Spleen (tissue), 11 donors: ENCODE results near the gene MZT1. TPM values are rescaled to one million over a fixed set of nuclear protein-coding genes. Genes with fewer than 3 reads are reported as not detected.

Experiments used
- DNase-seq: peaks from one replicate; pipeline ENCODE4 v3.0.0-alpha.2; 2020
- H3K27ac ChIP-seq, 8 donors: fragments of 200-600 bp; sonication (generic) in 7 of 8; 1 replicate in 4 of 8; 2 replicates in 4 of 8; pipeline versions ENCODE4 v1.5.0 to v1.8.0; 2016 to 2021; ENCODE audit warnings: inconsistent platforms in 4 of 8, mild to moderate bottlenecking in 4 of 8, moderate library complexity in 1 of 8
- H3K27me3 ChIP-seq, 7 donors: fragments of 200-600 bp; sonication (generic) in 6 of 7; replicated peaks in 1 of 7; 1 replicate in 4 of 7; 2 replicates in 3 of 7; pipeline versions ENCODE4 v1.5.0 to v1.8.0; 2016 to 2021; ENCODE audit warnings: inconsistent platforms in 3 of 7, mild to moderate bottlenecking in 1 of 7
- H3K36me3 ChIP-seq, 6 donors: fragments of 200-600 bp; sonication (generic) in 5 of 6; 1 replicate in 4 of 6; 2 replicates in 2 of 6; pipeline versions ENCODE4 v1.5.0 to v1.8.0; 2016 to 2021; ENCODE audit warnings: inconsistent platforms in 2 of 6
- H3K4me1 ChIP-seq, 6 donors: fragments of 200-600 bp; sonication (generic) in 5 of 6; 1 replicate in 3 of 6; 2 replicates in 3 of 6; pipeline versions ENCODE4 v1.5.0 to v1.8.0; 2016 to 2021; ENCODE audit warnings: inconsistent platforms in 3 of 6
- H3K4me3 ChIP-seq, 8 donors: fragments of 200-600 bp; sonication (generic) in 7 of 8; 1 replicate in 4 of 8; 2 replicates in 4 of 8; pipeline versions ENCODE4 v1.5.0 to v1.8.0; 2016 to 2021; ENCODE audit warnings: inconsistent platforms in 4 of 8, mild to moderate bottlenecking in 4 of 8, moderate library complexity in 2 of 8
- H3K9me3 ChIP-seq, 8 donors: fragments of 200-600 bp; sonication (generic) in 7 of 8; 1 replicate in 4 of 8; 2 replicates in 4 of 8; pipeline versions ENCODE4 v1.5.0 to v1.8.0; 2016 to 2021; ENCODE audit warnings: inconsistent platforms in 4 of 8
- POLR2A ChIP-seq, 3 donors: fragments of 450-650 bp; IDR thresholded peaks; one replicate each; pipeline ENCODE4 v1.5.1; 2017; ENCODE audit warnings: antibody characterized with exemption in 3 of 3, mild to moderate bottlenecking in 1 of 3
- POLR2AphosphoS5 ChIP-seq, 3 donors: sonication (generic); formaldehyde crosslinking; IDR thresholded peaks; one replicate each; pipeline ENCODE4 v1.5.1; 2017; ENCODE audit warnings: antibody characterized with exemption in 3 of 3
- WGBS, 5 donors: extraction: QIAGEN DNeasy Blood & Tissue Kit in 3 of 5; methylation state at CpG; one replicate each; pipeline versions ENCODE4 v1.1.5 to v1.1.7; 2013 to 2018; 5-methylcytosine and 5-hydroxymethylcytosine counted together
- intact Hi-C: fragments of 100-400 bp; cut with DNase I; formaldehyde crosslinking; loops from one replicate; pipeline ENCODE4 v1.15.0; 2023; ENCODE audit warnings: low total_unique reads
- polyA plus RNA-seq, 3 donors: library from polyadenylated mRNA; stranded (reverse); fragments of 200-250 nt; gene quantifications; one replicate each; pipeline ENCODE4 v1.2.1, GENCODE V29; 2013
- total RNA-seq, 7 donors: library from RNA; depleted of rRNA in 3 of 7; stranded (reverse); fragments of >200 nt in 3 of 7; fragmentation: NEBNext Ultra II Directional in 4 of 7; extraction: Animal tissue kit (Norgen Biotek cat#: 25700) in 4 of 7; gene quantifications; one replicate each; pipeline versions ENCODE4 v1.1.0 to v1.2.1, GENCODE V29; 2016 to 2021
- TF ChIP-seq, protein P1 (sequence below), 11 experiments: fragments of 200-600 bp in 7 of 11; fragments of 450-650 bp in 4 of 11; sonication (generic) in 4 of 11; IDR thresholded peaks in 8 of 11; conservative IDR thresholded peaks in 3 of 11; 1 replicate in 7 of 11; 2 replicates in 4 of 11; pipeline versions ENCODE4 v1.4.0 to v1.8.0; 2016 to 2021; ENCODE audit warnings: antibody characterized with exemption in 11 of 11, inconsistent platforms in 4 of 11, mild to moderate bottlenecking in 1 of 11
- donor health status: healthy with polysubstance abuse.
- donor health status: DM: no; HTN: no; CAD: no; lungs with moderate emphysema.
- donor health status: DM: no; HTN: no; CAD: no.
- donor health status: Bipolar disorder and iron deficiency.
- donor health status: healthy.
- donor health status: DM: no; HTN: no; CAD: no.
- donor health status: DM: yes; HTN: yes; CAD: no.

MZT1 gene
- total and polyA plus RNA-seq, 10 donors, result 6.8 to 14.2 (median 7.8) TPM

DNA sequence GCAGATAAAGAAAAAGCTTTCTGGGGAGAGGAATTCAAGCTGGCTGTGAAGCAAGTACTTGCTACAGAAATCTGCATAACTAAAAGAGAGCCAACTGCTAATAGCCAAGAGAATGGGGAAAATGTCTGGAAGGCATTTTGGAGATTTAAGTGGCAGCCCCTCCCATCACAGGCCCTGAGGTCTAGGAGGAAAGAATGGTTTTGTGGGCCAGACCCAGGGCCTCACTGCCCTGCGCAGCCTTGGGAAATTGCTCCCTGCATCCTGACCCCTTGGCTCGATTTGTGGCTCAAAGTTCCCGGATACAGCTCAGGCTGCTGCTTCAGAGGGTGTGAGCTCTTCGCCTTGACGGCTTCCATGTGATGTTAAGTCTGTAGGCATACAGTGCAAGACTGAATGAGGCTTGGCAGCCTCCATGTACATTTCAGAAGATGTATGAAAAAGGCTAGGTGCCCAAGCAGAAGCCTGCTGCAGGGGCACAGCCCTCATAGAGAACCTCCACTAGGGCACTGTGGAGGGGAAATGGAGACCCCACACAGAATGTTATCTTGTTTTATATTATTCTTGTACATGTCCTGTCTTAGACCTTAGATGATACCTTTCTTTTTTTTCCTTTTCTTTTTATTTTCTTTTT is 34.4 kb downstream of the MZT1 start:
- DNase-seq, result no peak
- WGBS, 5 donors, result 56 to 83% (median 69%) methylated on average over 5 of the region's 5 CpGs

DNA sequence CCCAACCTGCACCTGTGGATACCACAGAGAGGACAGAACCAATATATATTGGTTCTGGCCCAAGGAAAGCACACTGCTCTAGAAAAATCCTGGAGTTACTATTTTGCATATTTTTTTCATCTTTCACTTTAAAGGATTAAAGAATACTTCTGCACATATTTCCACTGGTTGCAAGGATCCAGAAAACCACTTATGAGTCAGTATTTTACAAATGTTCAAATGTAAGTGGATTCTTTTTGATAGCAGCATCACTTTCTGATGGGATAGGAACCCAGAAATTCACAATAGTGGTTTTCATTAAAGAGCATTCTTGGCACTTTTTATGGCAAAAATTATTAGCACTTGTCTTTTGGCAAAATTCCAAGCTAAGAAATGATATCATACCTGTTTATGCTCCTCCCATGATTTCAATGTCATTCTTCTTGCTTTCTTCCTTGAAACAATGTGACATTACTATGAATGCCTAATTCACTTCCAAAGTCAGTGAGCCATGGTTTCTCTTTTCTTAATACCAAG is 38.2 kb downstream of the MZT1 start:
- Histone ChIP-seq H3K4me1 (no peaks in the 10 kb centered on the region), H3K36me3 (no peaks in the 10 kb centered on the region), H3K9me3 (peaks cover 0 to 12% (median 8%) of the 10 kb centered on the region in 8 donors), H3K27me3 (no peaks in the 10 kb centered on the region), H3K4me3 (no peak overlapping the region), H3K27ac (no peak overlapping the region)
- TF ChIP-seq, protein P1, sequence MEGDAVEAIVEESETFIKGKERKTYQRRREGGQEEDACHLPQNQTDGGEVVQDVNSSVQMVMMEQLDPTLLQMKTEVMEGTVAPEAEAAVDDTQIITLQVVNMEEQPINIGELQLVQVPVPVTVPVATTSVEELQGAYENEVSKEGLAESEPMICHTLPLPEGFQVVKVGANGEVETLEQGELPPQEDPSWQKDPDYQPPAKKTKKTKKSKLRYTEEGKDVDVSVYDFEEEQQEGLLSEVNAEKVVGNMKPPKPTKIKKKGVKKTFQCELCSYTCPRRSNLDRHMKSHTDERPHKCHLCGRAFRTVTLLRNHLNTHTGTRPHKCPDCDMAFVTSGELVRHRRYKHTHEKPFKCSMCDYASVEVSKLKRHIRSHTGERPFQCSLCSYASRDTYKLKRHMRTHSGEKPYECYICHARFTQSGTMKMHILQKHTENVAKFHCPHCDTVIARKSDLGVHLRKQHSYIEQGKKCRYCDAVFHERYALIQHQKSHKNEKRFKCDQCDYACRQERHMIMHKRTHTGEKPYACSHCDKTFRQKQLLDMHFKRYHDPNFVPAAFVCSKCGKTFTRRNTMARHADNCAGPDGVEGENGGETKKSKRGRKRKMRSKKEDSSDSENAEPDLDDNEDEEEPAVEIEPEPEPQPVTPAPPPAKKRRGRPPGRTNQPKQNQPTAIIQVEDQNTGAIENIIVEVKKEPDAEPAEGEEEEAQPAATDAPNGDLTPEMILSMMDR (IDR thresholded peaks at IDR 0.05 in 8 of 11, conservative IDR thresholded peaks at IDR 0.05 in 3 of 11), result no peak
- TF ChIP-seq POLR2AphosphoS5 (IDR thresholded peaks at IDR 0.05) (no peak), POLR2A (IDR thresholded peaks at IDR 0.05) (no peak)
- intact Hi-C loops, result no loop called here
- DNase-seq, result no peak

More for the DNA sequence above, 34.4 kb downstream of the MZT1 start:
- H3K27ac ChIP-seq, result no peak overlapping the region
- TF ChIP-seq, protein P1 (IDR thresholded peaks at IDR 0.05 in 8 of 11, conservative IDR thresholded peaks at IDR 0.05 in 3 of 11), result no peak
- TF ChIP-seq POLR2A (IDR thresholded peaks at IDR 0.05), result no peak
- H3K36me3 ChIP-seq, result no peaks in the 10 kb centered on the region
- peaks cover 0 to 7% (median 0%) of the 10 kb centered on the region in 7 donors for H3K27me3 ChIP-seq
- H3K9me3 ChIP-seq, result peaks cover 0 to 12% (median 8%) of the 10 kb centered on the region in 8 donors
- H3K4me3 ChIP-seq, result no peak overlapping the region
- intact Hi-C loops, result no loop called here
- H3K4me1 ChIP-seq, result no peaks in the 10 kb centered on the region

DNA sequence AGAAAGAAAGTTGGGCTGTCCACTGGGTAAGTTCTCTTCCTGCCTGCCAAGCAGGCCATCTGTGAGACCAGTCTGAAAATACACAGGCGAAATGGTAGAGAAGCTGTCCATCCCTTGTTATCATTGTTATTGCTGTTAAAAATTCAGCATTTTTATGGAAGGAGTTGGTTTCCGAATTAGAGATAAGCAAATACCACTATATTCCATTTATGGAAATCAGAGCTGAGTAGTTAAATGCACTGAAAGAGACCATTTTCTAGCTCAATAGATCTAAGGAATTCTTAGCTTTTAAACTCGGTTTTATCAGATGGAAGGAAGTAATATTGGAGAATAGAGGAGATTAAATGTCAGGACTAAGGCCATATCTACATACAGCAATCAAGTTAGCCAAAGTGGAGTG is 40.7 kb downstream of the MZT1 start:
- 58 to 83% (median 68%) methylated on average over 3 of the region's 3 CpGs for WGBS, 5 donors
- intact Hi-C loops, result no loop called here
- no peak for DNase-seq
- Histone ChIP-seq H3K9me3 (no peaks in the 10 kb centered on the region), H3K27me3 (no peaks in the 10 kb centered on the region), H3K36me3 (no peaks in the 10 kb centered on the region), H3K4me1 (no peaks in the 10 kb centered on the region), H3K4me3 (no peak overlapping the region), H3K27ac (no peak overlapping the region)
- TF ChIP-seq, protein P1 (IDR thresholded peaks at IDR 0.05 in 8 of 11, conservative IDR thresholded peaks at IDR 0.05 in 3 of 11), result no peak
- TF ChIP-seq POLR2AphosphoS5 (IDR thresholded peaks at IDR 0.05) (no peak), POLR2A (IDR thresholded peaks at IDR 0.05) (no peak)

DNA sequence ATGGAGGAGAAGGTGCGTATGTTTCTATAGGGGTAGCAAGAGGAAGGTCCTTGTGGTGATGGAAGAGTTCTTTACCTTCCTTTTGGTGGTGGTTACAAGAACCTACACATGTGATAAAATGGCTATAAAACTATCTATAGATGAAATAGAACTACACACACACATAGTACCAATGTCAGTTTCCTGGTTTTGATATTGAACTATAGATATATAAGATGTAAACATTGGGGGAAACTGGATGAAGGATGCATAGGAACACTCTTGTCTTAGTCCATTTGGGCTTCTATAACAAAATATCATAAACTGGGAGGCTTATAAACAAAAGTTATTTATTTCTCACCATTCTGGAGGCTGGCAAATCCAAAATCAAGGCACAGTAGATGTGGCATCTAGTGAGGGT is 47.1 kb downstream of the MZT1 start:
- H3K36me3 ChIP-seq, result no peaks in the 10 kb centered on the region
- TF ChIP-seq POLR2AphosphoS5 (IDR thresholded peaks at IDR 0.05) (no peak), POLR2A (IDR thresholded peaks at IDR 0.05) (no peak)
- TF ChIP-seq, protein P1 (IDR thresholded peaks at IDR 0.05 in 8 of 11, conservative IDR thresholded peaks at IDR 0.05 in 3 of 11), result no peak
- no peaks in the 10 kb centered on the region for H3K27me3 ChIP-seq
- H3K4me3 ChIP-seq, result no peak overlapping the region
- H3K4me1 ChIP-seq, result no peaks in the 10 kb centered on the region
- DNase-seq, result no peak
- intact Hi-C loops, result no loop called here
- no peak overlapping the region for H3K27ac ChIP-seq
- 93 to 100% (median 95%) methylated on average over 1 of the region's 1 CpG for WGBS, 5 donors
- no peaks in the 10 kb centered on the region for H3K9me3 ChIP-seq
